Choroid plexus epithelial cell (primary cell): Measurements from ENCODE around the gene OR6B1.

Source experiments
- DNase-seq: peaks from one replicate; pipeline ENCODE4 v3.0.0-alpha.2; 2010; ENCODE audit warnings: low read depth
- H3K4me3 ChIP-seq: 2 replicates; pipeline ENCODE4 v1.5.1; 2011; ENCODE audit warnings: low read depth, mild to moderate bottlenecking, control low read depth, low read length, moderate library complexity
- CTCF ChIP-seq: conservative IDR thresholded peaks from 2 replicates; pipeline ENCODE4 v1.5.1; 2011; ENCODE audit warnings: low read depth, mild to moderate bottlenecking, control low read depth, inconsistent platforms, low read length, moderate library complexity

Gene OR6B1

GRCh38 chr7:144000020-144000419 lies at the start of gene OR6B1:
Gene OR6B1, plus strand, starts transcription at chr7:144000320. Its CDS starts 3,677 bp downstream, at chr7:144003997.
- no peak for TF ChIP-seq CTCF
- no peak for DNase-seq

GRCh38 chr7:143953421-143953820 lies 46.7 kb upstream of the OR6B1 start:
- TF ChIP-seq CTCF = no peak
- no peak for DNase-seq

More at GRCh38 chr7:144000020-144000419, at the start of gene OR6B1:
- H3K4me3 ChIP-seq = no peak within 1 kb of the TSS

GRCh38 chr7:143954135-143954534 lies 46.0 kb upstream of the OR6B1 start:
- no peak overlapping the region for H3K4me3 ChIP-seq
- no peak for TF ChIP-seq CTCF
- DNase-seq = no peak

More at GRCh38 chr7:143953421-143953820, 46.7 kb upstream of the OR6B1 start:
- H3K4me3 ChIP-seq = no peak overlapping the region

GRCh38 chr7:143954544-143954943 lies 45.6 kb upstream of the OR6B1 start, which contains the start of gene OR2F1:
Gene OR2F1, plus strand, starts transcription at chr7:143954844. Its CDS starts 5,127 bp downstream, at chr7:143959971.
- H3K4me3 ChIP-seq = no peak within 1 kb of the TSS
- TF ChIP-seq CTCF = no peak

GRCh38 chr7:143958781-143959180 lies 41.3 kb upstream of the OR6B1 start:
- H3K4me3 ChIP-seq = no peak overlapping the region
- DNase-seq = peak; percentile 74
- no peak for TF ChIP-seq CTCF

More at GRCh38 chr7:143954544-143954943, 45.6 kb upstream of the OR6B1 start, which contains the start of gene OR2F1:
- no peak for DNase-seq

GRCh38 chr7:143960813-143961610 lies 39.1 kb upstream of the OR6B1 start:
- no peak for DNase-seq
- no peak overlapping the region for H3K4me3 ChIP-seq
- no peak for TF ChIP-seq CTCF

GRCh38 chr7:143965280-143965679 lies 34.8 kb upstream of the OR6B1 start:
- TF ChIP-seq CTCF = no peak
- H3K4me3 ChIP-seq = no peak overlapping the region
- DNase-seq = peak; percentile 56
